ENCODE measurements around the gene HEPACAM.
"Not testable (repeated sequence)": the region's sequence is repeated elsewhere in the genome, so short reads cannot be mapped to it uniquely, and the experiment has no call there.

Gene HEPACAM, protein sequence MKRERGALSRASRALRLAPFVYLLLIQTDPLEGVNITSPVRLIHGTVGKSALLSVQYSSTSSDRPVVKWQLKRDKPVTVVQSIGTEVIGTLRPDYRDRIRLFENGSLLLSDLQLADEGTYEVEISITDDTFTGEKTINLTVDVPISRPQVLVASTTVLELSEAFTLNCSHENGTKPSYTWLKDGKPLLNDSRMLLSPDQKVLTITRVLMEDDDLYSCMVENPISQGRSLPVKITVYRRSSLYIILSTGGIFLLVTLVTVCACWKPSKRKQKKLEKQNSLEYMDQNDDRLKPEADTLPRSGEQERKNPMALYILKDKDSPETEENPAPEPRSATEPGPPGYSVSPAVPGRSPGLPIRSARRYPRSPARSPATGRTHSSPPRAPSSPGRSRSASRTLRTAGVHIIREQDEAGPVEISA

DNA sequence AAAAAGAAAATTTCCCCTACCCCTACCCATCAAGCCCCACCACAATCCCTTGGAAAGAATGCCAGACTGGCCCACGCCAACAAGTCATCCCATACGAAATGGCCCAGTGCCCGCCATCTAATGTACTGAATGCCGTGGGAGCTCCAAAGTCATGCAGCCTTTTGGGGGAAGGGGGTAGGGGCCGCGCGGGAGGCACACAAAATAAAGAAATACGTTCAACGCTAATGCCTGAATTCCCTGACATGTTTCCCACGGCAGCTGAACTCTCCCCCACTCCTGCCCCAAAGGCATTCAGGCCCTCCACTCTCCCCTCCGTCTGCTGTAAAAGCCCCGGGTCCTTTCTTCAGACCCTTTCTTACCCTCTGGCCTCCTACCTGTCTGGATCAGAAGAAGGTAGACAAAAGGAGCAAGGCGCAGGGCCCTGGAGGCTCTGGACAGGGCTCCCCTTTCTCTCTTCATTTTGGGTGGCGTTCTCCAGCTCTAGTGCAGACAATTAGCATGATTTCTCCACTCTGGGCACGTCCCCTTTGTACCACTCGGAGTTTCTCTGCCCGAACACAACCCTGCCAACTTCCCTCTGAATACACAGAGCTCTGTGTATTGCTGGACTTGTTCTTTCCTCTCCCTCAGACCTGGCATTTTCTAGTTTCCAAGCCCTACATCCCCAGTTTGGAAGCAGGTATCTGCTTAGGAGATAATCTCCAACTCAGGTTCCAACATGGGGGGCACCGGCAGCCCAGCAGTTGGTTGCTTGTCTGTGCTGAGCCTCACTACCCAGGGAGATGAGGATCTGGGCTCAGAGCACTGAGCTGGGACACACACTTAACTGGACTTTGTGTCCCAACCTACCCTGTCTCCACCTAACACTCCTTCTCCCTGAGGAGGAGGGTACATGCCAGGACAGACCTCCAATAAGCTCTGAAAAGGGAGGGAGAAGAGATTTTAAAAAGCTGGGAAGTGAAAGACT lies at the start of gene HEPACAM:
TSS of gene HEPACAM (minus strand) at position 500 of the 967 bp plus-strand sequence. CDS start at position 459, 41 bp downstream.
- H3K4me1 ChIP-seq (ENCODE audit: insufficient read depth, low read length): peaks cover 4% of the 10 kb centered on the region; the same call in 1 of the 2 replicates
- no peaks in the 10 kb centered on the region for H3K9me3 ChIP-seq (ENCODE audit: control insufficient read depth, insufficient read depth, low read length)

DNA sequence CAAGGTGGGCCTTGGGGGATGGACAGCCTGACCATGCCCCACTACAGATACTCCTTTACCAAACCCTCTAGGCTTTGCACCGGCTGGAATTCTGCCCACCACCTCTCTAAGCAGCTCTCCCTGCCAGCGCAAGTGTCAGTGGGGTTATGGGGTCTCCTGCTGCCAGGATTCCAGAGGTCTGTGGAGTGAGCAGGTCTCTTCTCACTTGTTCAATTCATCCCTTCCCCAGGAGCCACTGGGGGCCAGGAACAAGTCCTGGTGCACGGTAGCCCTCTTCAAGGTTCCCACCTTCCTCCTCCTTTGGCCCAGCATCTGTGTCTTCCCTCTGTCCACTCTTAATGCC lies 48.6 kb upstream of the HEPACAM start:
- Histone ChIP-seq H3K36me3 (ENCODE audit: insufficient read depth, low read length) (no peaks in the 10 kb centered on the region), H3K9ac (ENCODE audit: low read depth, low read length) (no peak overlapping the region), H3K9me3 (ENCODE audit: control insufficient read depth, insufficient read depth, low read length) (no peaks in the 10 kb centered on the region), H3K4me1 (ENCODE audit: insufficient read depth, low read length) (no peaks in the 10 kb centered on the region)

More for the DNA sequence above, at the start of gene HEPACAM:
- Histone ChIP-seq H3K9ac (ENCODE audit: low read depth, low read length) (no peak within 1 kb of the TSS), H3K36me3 (ENCODE audit: insufficient read depth, low read length) (no peaks in the 10 kb centered on the region)

DNA sequence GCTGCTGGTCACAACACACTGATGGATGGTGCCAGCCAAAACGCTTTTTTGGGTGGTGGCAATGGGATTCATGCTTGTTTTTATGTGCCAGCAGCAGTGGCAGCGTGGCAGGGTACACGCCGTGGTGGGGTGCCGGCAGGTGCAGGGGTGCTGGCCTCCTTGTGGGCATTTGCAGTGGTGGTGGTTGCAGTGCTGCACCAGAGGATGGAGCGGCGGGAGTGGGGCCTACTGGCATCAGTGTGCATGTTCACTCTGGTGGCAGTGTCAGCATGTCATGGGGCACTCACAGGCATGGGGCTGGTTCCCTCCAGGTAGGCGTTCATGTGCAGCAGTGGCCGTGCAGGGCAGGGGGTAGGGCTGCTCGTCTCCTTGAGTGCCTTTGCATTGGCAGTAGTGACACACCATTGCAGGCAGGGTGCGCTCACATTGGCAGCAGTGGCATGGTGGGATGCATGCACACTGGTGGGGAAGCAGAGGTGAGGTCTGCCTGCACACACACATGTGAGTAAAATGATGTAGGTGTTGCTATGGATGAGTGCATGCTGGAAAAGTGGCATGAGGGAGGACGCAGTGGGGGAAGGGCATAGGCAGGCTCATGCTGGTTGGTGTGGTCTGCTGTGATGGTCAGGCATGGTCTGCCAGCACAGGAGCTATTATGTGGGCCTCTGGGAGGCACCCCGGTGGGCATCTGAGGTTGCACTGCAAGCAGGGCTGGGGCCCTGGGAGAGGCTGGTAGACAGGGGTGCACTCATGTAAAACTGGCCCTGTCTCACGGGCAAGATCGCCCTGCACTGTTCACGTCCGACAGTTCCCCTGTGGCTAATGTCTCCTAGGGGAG lies 48.0 kb upstream of the HEPACAM start:
- H3K36me3 ChIP-seq (ENCODE audit: insufficient read depth, low read length): no peaks in the 10 kb centered on the region
- H3K9ac ChIP-seq (ENCODE audit: low read depth, low read length): no peak overlapping the region
- no peaks in the 10 kb centered on the region for H3K4me1 ChIP-seq (ENCODE audit: insufficient read depth, low read length)
- H3K9me3 ChIP-seq (ENCODE audit: control insufficient read depth, insufficient read depth, low read length): no peaks in the 10 kb centered on the region

DNA sequence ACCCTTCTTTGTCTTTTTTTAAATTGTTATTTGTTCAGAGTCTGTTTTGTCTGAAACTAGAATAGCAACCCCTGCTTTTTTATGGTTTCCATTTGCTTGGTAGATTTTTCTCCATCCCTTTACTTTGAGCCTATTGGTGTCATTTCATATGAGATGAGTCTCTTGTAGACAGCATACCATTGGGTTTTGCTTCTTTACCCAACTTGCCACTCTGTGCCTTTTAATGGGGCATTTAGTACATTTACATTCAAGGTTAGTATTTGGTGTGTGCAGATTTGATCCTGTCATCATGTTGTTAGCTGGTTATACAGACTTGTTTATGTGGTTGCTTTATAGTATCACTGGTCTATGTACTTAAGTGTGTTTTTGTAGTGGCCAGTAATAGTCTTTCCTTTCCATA lies 46.2 kb upstream of the HEPACAM start:
- Histone ChIP-seq H3K9me3 (ENCODE audit: control insufficient read depth, insufficient read depth, low read length) (no peaks in the 10 kb centered on the region), H3K4me1 (ENCODE audit: insufficient read depth, low read length) (no peaks in the 10 kb centered on the region), H3K9ac (ENCODE audit: low read depth, low read length) (no peak overlapping the region), H3K36me3 (ENCODE audit: insufficient read depth, low read length) (no peaks in the 10 kb centered on the region)

DNA sequence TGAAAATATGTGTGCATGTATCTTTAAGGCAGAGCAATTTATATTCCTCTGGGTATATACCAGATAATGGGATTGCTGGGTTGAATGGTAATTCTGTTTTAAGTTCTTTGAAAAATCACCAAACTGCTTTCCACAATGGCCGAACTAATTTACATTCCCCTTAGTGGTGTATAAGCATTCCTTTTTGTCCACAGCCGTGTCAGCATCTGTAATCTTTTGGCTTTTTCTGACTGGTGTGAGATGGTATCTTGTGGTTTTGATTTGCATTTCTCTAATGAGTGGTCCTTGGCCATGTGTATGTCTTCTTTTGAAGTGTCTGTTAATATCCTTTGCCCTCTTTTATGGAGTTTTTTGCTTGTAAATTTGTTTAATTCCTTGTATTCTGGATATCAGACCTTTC lies 42.5 kb upstream of the HEPACAM start:
- Histone ChIP-seq H3K4me1 (ENCODE audit: insufficient read depth, low read length) (no peaks in the 10 kb centered on the region), H3K9me3 (ENCODE audit: control insufficient read depth, insufficient read depth, low read length) (no peaks in the 10 kb centered on the region), H3K36me3 (ENCODE audit: insufficient read depth, low read length) (no peaks in the 10 kb centered on the region), H3K9ac (ENCODE audit: low read depth, low read length) (no peak overlapping the region)

DNA sequence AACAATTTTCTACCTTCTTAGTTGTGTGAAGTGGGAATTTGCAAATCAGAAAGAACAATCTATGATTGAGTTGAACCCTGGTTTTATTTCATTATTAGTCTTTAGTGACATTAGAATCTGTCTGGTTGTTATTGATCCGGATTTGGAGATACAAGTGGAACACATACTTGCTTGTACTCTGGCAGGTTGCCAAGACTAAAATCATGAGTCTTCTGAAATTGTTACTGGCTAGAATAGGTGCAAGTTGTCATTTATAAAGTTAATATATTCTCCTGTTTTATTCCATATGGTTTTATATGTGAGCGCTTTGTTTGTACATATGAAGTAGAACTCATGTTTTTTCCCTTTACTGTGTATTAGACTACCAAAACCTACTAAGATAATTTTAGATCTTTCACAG lies 41.2 kb upstream of the HEPACAM start:
- H3K4me1 ChIP-seq (ENCODE audit: insufficient read depth, low read length): no peaks in the 10 kb centered on the region
- no peak overlapping the region for H3K9ac ChIP-seq (ENCODE audit: low read depth, low read length)
- H3K36me3 ChIP-seq (ENCODE audit: insufficient read depth, low read length): no peaks in the 10 kb centered on the region
- H3K9me3 ChIP-seq (ENCODE audit: control insufficient read depth, insufficient read depth, low read length): no peaks in the 10 kb centered on the region

DNA sequence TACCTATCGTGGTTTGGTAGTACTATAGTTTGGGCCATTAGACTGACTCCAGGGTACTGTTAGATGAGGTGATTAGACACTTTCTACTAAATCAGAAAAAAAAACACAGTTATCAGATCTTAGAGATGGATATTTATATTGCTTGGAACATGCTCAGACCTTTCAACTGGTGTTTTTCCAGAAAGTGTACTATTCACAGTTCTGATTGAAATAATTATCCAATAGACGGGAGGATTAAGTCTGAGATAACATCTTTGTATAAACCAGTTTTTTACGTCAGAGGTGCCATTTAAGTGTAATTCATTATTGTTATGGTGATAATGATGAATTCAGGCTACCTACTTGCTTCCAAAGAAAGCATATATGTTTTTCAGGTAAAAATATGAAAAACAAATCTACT lies 40.7 kb upstream of the HEPACAM start:
- no peaks in the 10 kb centered on the region for H3K9me3 ChIP-seq (ENCODE audit: control insufficient read depth, insufficient read depth, low read length)
- H3K9ac ChIP-seq (ENCODE audit: low read depth, low read length): no peak overlapping the region
- no peaks in the 10 kb centered on the region for H3K36me3 ChIP-seq (ENCODE audit: insufficient read depth, low read length)
- H3K4me1 ChIP-seq (ENCODE audit: insufficient read depth, low read length): no peaks in the 10 kb centered on the region

DNA sequence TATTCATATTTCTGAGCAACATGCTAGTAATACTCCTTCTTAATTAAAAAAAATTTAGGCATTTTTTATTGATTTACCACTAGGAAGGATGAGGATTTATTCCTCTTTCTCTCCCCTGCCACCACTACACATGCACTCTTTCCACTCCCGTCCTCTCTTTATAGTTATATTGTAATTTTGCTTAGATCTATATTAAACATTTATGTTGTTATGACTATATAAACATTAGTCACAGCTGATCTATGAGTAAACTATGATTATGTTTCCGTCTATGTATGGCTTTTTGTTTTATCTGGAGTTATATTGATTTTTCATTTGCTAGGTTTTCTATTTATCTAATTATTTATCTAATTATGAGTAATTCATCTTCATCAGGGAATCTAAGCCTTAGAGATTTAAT lies 36.0 kb upstream of the HEPACAM start:
- H3K9ac ChIP-seq (ENCODE audit: low read depth, low read length): no peak overlapping the region
- H3K9me3 ChIP-seq (ENCODE audit: control insufficient read depth, insufficient read depth, low read length): no peaks in the 10 kb centered on the region
- no peaks in the 10 kb centered on the region for H3K4me1 ChIP-seq (ENCODE audit: insufficient read depth, low read length)
- no peaks in the 10 kb centered on the region for H3K36me3 ChIP-seq (ENCODE audit: insufficient read depth, low read length)

DNA sequence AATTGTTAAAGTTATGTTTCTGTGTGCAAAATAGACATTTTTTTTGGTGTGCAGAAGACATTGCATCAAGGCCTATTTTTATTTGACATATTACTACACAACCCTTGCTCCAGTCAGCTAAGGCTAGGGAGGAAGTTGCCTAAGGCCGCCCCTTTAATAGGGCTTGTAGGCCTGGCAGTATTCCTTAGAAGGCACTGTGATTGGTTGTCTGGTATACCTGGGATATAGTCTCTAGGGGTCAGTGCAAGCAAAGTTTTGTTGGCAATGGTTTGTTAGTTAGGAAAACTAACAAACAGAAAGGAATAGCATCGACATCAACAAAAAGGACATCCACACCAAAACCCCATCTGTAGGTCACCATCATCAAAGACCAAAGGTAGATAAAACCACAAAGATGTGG lies 35.1 kb upstream of the HEPACAM start:
- no peaks in the 10 kb centered on the region for H3K4me1 ChIP-seq (ENCODE audit: insufficient read depth, low read length)
- H3K9ac ChIP-seq (ENCODE audit: low read depth, low read length): no peak overlapping the region
- no peaks in the 10 kb centered on the region for H3K9me3 ChIP-seq (ENCODE audit: control insufficient read depth, insufficient read depth, low read length)
- no peaks in the 10 kb centered on the region for H3K36me3 ChIP-seq (ENCODE audit: insufficient read depth, low read length)

DNA sequence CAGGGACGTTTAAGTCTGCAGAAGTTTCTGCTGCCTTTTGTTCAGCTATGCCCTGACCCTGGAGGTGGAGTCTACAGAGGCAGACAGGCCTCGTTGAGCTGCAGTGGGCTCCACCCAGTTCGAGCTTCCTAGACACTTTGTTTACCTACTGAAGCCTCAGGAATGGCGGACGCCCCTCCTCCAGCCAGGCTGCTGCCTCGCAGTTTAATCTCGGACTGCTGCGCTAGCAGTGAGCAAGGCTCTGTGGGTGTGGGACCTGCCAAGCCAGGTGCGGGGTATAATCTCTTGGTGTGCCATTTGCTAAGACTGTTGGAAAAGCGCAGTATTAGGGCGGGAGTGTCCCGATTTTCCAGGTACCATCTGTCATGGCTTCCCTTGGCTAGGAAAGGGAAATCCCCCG lies 32.4 kb upstream of the HEPACAM start:
- not testable (repeated sequence) for H3K36me3 ChIP-seq (ENCODE audit: insufficient read depth, low read length); H3K9ac ChIP-seq (ENCODE audit: low read depth, low read length); H3K4me1 ChIP-seq (ENCODE audit: insufficient read depth, low read length)

DNA sequence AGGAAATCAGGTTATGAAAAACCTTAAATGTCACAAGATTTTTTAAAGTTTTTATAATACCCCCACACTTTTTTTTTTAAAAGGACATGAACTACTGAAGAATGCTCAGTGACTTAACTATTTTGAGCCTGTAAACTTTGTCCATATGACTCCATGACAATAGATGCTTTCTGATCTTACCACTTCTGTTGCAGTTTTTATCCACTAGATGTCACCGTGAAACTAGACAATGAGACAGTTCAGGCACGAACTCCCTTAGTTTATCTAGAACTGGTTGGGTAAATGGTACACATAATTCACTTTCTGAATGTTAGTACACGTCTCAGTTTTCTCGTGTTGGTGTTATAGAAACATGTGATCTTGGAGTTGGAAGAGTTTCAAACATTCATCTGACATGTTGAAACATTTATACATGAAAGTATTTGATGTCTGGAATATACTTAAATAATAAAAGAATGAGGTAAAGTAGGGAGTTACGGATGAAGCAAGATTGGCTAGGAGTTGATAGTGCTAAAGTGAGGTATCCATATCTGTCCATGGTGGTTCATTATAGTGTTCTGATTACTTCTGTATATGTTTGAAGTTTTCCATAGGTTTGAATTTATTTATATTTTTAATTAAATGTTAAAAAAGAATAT lies 26.2 kb upstream of the HEPACAM start:
- Histone ChIP-seq H3K36me3 (ENCODE audit: insufficient read depth, low read length) (no peaks in the 10 kb centered on the region), H3K9ac (ENCODE audit: low read depth, low read length) (no peak overlapping the region), H3K4me1 (ENCODE audit: insufficient read depth, low read length) (no peaks in the 10 kb centered on the region)

More for the DNA sequence above, 32.4 kb upstream of the HEPACAM start:
- not testable (repeated sequence) for H3K9me3 ChIP-seq (ENCODE audit: control insufficient read depth, insufficient read depth, low read length)

DNA sequence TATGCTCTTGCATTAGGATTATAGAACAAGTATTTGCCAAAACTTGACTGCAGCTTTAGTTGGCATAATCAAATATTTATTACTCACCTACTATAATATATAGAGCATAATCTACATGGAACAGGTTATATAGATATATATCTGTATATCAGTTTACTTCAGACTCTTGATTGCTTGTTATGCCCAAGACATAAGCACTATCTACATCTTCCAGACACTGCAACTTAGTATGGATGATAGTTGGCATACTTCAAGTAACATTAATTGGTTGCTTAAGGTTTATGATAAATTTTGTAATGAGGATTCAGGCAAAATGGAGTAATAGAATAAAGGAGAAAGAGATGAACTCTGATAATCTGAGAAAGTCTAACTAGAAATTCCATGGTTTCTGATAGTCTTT lies 19.2 kb upstream of the HEPACAM start:
- Histone ChIP-seq H3K4me1 (ENCODE audit: insufficient read depth, low read length) (no peaks in the 10 kb centered on the region), H3K9me3 (ENCODE audit: control insufficient read depth, insufficient read depth, low read length) (no peaks in the 10 kb centered on the region), H3K36me3 (ENCODE audit: insufficient read depth, low read length) (no peaks in the 10 kb centered on the region), H3K9ac (ENCODE audit: low read depth, low read length) (0 out of 2 replicates have a peak overlapping the region, but pooled peaks have one; percentile 78)

More for the DNA sequence above, 26.2 kb upstream of the HEPACAM start:
- H3K9me3 ChIP-seq (ENCODE audit: control insufficient read depth, insufficient read depth, low read length): no peaks in the 10 kb centered on the region

DNA sequence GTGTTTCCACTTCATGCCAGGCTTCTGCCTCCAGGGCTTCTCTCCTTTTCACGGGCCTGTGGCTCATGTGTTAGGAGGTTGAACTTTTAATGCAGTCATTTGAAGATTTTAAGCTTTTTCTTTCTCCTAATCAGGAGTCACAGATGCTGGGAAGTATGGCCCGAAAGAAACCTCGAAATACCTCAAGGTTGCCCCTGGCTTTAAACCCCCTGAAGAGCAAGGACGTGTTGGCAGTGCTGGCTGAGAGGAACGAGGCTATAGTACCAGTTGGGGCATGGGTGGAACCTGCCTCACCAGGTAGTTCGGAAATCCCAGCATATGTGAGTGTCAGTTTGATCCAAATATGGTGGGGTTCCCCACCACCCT lies 18.7 kb upstream of the HEPACAM start:
- Histone ChIP-seq H3K9ac (ENCODE audit: low read depth, low read length) (peak overlapping the region; percentile 78; the same call in 1 of the 2 replicates), H3K36me3 (ENCODE audit: insufficient read depth, low read length) (no peaks in the 10 kb centered on the region), H3K4me1 (ENCODE audit: insufficient read depth, low read length) (no peaks in the 10 kb centered on the region), H3K9me3 (ENCODE audit: control insufficient read depth, insufficient read depth, low read length) (no peaks in the 10 kb centered on the region)
